HG03095 (cell line): ENCODE data around the gene ARID1B.

Experiments used
- ATAC-seq: cut with Tn5 transposase; IDR thresholded peaks from one replicate; pipeline ENCODE4 v1.9.1; 2021; ENCODE audit warnings: moderate library complexity; ENCODE audit not compliant: unreplicated experiment

Gene ARID1B

GRCh38 chr6:157194643-157195042 is 417.5 kb downstream of the ARID1B start:
- no peak for ATAC-seq

- no peak for ATAC-seq
These were observed 419.2 kb downstream of the ARID1B start for GRCh38 chr6:157196391-157196790.

- no peak for ATAC-seq
These were observed 421.5 kb downstream of the ARID1B start for GRCh38 chr6:157198425-157199279.

- ATAC-seq = no peak
These were observed 422.9 kb downstream of the ARID1B start for GRCh38 chr6:157200117-157200516.

GRCh38 chr6:157200611-157201010 is 423.4 kb downstream of the ARID1B start:
- ATAC-seq = no peak

- no peak for ATAC-seq
These were observed 423.9 kb downstream of the ARID1B start for GRCh38 chr6:157201083-157201482.

GRCh38 chr6:157203312-157203744 is 426.1 kb downstream of the ARID1B start:
- ATAC-seq = peak; percentile 98

GRCh38 chr6:157203764-157204163 is 426.6 kb downstream of the ARID1B start:
- peak; percentile 29 for ATAC-seq

GRCh38 chr6:157205473-157206358 is 428.5 kb downstream of the ARID1B start:
- ATAC-seq = no peak

GRCh38 chr6:157206359-157206815 is 429.2 kb downstream of the ARID1B start:
- ATAC-seq = no peak

GRCh38 chr6:157207521-157208076 is 430.4 kb downstream of the ARID1B start:
- no peak for ATAC-seq

GRCh38 chr6:157209865-157210530 is 432.8 kb downstream of the ARID1B start:
- ATAC-seq = no peak

- ATAC-seq = no peak
These were observed 433.8 kb downstream of the ARID1B start for GRCh38 chr6:157210954-157211353.

GRCh38 chr6:157211603-157212455 is 434.7 kb downstream of the ARID1B start:
- ATAC-seq = no peak

- no peak for ATAC-seq
These were observed 436.2 kb downstream of the ARID1B start for GRCh38 chr6:157213426-157213825.

GRCh38 chr6:157213907-157214565 is 436.9 kb downstream of the ARID1B start:
- ATAC-seq = no peak

- no peak for ATAC-seq
These were observed 438.5 kb downstream of the ARID1B start for GRCh38 chr6:157215717-157216116.

- no peak for ATAC-seq
These were observed 439.4 kb downstream of the ARID1B start for GRCh38 chr6:157216570-157216969.

GRCh38 chr6:157217198-157217893 is 440.2 kb downstream of the ARID1B start:
- ATAC-seq = no peak
